NCI-H2227 treated with DMSO at 0.1 percent for 48 hours (cell line): Measurements from ENCODE around the gene SLC30A5.

Experiments used
- DNase-seq: peaks from one replicate; lab custom pipeline; 2025; lab: John Stamatoyannopoulos, UW

SLC30A5 gene

DNA sequence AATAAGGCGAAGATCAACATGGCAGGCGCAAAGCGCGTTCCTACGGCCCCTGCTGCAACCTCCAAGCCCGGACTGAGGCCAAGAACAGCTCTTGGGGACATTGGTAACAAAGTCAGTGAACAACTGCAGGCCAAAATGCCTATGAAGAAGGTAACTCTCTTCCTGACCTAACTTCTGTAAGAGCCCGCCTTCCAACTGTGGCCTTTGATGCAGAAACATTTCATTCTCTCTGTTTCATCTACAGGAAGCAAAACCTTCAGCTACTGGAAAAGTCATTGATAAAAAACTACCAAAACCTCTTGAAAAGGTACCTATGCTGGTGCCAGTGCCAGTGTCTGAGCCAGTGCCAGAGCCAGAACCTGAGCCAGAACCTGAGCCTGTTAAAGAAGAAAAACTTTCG is 74.1 kb downstream of the SLC30A5 start:
- DNase-seq: no peak

DNA sequence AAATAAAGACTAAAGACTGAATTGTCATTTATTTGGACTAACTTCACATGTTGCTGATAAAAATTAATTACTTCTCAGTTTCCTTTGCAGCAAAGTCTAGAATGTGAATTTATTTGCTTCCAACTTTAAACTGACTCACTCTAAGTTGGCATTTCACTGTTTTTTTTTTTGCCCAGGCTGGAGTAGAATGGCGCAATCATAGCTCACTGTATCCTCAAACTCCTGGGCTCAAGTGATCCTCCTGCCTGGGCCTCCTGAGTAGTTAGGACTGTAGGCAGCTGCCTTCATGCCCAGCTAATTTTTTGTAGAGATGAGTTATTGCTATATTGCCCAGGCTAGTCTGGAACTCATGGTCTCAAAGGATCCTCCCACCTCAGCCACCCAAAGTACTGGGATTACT is 76.7 kb downstream of the SLC30A5 start:
- no peak for DNase-seq

DNA sequence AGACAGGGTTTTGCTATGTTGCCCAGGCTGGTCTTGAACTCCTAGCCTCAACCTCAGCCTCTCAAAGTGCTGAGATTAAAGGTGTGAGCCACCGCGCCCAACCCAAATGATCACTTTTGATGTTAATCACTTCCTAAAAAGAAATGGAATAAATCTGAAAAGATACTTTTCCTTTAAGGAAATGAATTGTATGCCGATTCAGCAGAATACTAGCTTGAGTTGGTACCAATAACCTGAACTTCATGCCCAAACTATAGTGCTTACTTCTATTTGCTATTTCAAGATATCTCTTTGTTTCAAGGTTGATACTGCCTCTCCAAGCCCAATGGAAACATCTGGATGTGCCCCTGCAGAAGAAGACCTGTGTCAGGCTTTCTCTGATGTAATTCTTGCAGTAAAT is 77.2 kb downstream of the SLC30A5 start:
- no peak for DNase-seq
